ENCODE measurements around the gene LGI2.
"Not testable (repeated sequence)": the region's sequence is repeated elsewhere in the genome, so short reads cannot be mapped to it uniquely, and the experiment has no call there.

Gene LGI2

DNA sequence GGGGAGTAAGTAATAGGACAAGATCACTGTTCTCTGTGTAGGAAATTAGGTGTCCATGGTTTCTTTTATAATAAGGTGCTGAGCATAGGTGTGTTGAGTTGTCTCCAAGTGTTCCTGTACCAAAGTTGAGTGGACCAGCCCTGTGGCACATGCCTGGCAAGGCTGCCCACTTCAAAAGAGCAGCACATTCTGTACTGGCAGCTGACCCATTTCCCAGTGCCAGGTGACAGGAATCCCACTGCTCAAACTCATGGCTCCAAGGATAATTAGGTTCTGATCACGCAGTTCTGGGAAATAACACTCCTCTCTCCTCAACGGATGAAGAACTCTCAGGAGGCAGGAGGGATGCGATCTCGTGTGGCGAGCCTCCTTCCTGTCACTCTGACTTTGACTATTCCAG lies 12.8 kb upstream of the LGI2 start:
- no peak for DNase-seq

DNA sequence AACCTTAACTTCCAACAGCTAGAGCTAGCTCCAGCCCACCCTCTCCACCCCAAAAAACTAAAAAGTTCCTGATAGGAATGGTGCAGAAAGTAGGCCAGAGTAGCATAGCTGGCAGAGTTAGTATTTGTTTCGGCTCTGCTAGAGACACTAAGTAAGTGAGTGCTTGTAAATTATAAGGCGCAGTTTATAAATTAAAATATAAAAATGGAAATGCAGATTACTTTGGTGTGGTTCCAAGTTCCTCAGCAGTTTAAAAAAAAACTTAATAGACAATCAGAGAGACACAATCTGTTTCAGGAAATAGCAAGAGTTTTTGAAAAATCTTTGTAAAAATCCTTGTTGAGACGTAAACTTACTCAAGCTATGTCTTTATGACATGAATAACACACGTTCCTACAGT lies 2.8 kb upstream of the LGI2 start:
- no peak for DNase-seq

DNA sequence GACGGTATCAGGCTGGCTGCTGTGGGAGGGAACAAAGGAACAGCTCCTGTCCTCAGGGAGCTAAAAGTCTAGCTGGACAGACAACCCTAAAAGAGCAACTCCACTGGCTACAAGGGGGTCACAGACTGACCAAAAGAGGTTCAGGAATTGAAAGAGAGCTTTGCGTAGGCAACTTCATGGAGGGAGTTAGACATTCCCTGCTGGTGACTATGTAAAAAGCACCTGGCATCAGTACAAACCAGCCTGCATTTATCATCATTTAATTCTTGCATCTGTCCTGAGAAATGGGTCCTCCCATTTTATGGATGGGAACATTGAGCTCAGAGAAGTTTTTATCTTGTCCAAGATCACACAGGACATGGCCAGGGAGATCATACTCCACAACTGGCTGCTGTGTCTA lies 1.4 kb upstream of the LGI2 start:
- no peak for DNase-seq

DNA sequence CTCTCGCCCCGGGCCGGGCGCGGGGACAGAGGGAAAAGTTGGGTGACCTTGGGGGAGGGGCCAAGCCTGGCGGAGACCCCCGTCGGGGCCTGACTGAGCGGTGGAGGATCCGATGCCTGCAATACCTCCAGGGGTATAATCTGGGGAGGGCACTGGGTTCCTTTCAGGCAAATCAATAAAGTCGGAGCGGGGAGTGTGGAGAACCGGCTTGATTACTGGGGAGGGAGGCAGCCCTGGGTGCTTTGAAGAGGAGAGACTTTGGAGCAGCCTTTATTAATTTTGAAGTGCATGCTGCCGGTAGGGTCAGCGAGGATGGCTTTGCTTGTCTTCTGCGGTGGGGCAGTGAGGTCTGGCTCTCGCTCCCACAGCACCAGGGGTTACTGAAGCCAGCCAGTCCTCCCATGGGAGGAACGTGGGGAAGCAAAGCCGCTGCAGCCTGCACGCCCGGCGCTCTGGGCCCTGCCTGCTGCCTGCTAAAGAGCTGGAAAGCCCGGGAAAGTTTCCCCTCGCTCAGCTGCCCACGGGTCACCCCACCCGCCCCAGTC lies 403 bp upstream of the LGI2 start:
- DNase-seq: peak; percentile 84 to 90 (median 84)

DNA sequence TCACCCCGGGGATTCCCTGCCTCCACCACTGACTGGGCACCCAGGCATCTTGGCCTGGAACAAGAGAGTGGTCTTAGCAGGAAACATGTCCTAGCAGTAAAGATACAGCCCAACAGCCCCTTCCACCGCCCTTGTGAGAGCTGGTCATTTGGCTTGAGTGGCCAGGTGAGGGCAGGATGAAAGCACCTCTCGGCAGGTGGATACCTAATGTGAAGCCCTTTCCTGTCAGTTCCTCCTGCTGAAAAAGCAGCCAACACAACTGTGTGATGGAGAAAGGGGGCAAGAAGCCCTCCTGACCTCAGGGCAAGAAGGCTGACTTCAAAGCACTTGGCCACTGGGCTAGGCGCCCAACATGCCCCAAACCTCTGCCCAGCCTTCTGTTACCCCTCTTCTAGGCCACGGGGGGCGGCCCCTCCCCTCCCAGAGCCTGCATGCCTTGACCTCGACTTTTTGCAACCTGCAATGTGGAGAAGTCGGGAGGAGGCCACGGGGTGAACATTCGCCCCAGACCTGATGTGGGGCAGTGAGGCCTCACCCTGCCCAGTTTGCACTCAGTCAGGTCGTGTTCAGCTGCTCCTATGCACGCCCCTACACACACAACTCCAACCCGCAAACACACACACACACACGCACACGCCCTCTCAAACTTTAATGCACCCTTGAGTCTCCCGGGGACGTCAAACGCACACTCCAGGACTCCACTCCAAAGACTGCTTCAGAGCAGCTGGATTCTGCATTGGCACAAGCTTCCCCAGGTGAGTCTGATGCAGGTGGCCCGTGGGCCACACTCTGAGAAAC lies 1.1 kb downstream of the LGI2 start:
- no peak for DNase-seq

DNA sequence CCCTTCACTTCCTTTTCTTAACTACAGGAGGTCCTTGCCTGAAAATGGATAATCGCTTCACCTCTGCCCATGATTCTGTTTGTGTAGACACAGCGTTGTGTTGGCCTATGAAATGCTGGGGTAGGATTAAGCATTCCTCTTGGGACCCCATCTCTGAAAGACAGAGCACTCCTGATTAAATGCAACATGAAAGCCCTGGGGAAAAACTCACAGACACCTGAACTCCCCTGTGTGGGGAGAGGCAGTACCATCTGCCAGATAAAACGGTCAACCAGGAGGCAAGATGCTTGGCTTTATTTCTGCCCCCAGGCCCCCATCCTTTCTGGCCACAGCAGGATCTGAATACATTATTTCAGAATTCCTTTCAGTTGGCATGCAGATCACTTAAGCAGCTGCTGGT lies 1.9 kb downstream of the LGI2 start:
- no peak for DNase-seq

DNA sequence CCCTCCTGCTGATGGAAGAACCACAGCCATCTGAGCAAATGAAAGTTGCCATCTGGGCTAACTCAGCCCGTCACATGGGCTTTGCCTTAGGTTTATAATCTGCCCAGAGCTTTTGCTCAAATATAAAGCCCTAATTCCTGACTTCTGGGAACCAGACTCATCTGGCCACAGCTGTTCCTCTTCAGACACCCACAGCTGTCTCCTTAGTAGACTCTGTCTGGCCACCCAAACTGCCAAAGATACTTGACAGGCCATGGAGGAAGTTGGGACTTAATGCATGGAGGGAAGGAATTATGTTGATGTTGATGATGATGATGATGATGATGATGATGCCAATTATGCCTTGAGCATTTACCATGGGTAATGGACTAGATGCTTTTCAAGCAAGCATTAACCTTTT lies 8.0 kb downstream of the LGI2 start:
- DNase-seq: peak in 1 of 3 donors; percentile 37

DNA sequence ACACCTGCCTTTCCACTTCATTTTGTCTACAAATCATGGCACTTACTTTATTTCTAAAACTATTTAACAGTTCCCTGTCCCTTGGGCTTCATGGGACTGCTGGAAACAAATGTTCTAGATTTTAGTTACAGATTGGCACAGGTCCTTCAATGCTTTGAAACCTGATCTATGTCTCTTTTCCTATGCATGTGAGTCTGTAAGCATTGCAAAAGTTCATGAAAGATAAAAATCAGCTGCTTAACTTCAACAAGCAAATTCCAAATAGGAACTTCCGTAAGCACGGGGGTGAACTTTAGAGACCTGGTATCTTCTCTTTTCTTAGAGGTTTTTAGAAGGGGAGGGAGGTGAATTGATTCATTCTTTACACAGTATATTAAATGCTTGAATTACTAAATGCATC lies 9.5 kb downstream of the LGI2 start:
- DNase-seq: peak in 1 of 3 donors; percentile 54

DNA sequence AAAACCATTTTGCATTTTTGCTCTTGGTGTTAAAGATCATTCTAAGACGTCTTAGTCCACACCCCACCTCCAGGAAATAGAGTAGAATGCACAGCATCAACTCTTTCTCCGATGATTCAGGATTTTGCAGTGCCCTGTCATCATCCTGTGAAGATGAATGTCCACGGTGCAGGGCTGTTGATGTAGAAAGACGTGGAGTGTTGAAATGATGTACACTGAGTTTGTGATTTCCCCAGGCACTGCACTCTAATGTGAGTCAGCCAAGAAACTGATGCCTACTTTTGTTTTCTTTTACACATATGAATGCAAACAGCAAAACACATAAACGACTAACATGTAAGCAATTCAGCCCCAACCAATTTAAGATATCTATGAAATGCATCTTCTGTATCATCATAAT lies 10.5 kb downstream of the LGI2 start:
- peak; percentile 85 to 95 (median 94) for DNase-seq

DNA sequence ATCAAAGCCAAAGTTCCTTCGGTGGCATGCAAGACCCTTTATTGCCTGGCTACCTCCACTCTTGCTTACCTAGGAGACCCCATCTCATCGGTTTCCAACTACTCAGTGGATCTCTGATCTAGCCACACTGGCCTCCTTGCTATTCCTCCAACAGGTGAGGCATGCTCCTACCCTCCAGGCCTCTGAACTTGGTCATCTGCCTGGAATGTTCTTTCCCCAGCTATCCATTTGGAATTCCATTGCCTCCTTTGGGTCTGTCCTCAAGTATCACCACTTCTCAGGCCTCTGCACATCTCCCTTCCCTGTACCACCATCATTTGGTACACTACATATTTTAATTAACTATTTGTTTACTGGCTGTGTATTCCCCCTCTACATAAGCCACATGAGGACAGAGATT lies 11.2 kb downstream of the LGI2 start:
- DNase-seq: no peak

DNA sequence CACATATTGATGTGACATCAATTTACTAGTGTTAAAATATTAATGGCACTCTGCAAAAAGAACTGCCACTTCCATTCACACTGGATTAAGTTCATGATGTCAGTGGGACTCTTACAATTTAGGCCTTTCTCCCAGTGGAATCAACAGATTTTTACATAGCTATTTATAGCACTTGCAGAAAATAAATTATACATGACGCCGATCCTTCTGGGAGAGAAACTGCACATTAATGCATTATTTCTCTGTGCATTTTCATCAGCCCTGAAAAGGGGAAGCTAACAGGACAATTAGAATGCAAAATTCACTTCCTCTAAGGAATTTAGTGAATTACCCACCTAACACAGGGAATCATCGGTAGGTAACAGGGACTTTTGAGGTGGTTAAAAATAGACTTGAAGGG lies 15.7 kb downstream of the LGI2 start:
- DNase-seq: peak; percentile 28 to 54 (median 53)

DNA sequence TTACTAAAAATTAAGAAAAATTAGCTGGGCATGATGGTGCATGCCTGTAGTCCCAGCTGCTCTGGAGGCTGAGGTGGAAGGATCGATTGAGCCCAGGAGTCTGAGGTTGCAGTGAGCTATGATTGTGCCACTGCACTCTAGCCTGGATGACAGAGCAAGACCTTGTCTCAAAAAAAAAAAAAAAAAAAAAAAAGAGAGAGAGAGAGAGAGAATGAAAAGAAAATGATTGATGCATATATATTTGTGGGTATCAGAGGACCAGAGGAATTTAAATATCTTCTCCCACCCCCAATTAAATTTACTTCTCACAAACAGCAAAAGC lies 16.1 kb downstream of the LGI2 start:
- DNase-seq: not testable (repeated sequence)

DNA sequence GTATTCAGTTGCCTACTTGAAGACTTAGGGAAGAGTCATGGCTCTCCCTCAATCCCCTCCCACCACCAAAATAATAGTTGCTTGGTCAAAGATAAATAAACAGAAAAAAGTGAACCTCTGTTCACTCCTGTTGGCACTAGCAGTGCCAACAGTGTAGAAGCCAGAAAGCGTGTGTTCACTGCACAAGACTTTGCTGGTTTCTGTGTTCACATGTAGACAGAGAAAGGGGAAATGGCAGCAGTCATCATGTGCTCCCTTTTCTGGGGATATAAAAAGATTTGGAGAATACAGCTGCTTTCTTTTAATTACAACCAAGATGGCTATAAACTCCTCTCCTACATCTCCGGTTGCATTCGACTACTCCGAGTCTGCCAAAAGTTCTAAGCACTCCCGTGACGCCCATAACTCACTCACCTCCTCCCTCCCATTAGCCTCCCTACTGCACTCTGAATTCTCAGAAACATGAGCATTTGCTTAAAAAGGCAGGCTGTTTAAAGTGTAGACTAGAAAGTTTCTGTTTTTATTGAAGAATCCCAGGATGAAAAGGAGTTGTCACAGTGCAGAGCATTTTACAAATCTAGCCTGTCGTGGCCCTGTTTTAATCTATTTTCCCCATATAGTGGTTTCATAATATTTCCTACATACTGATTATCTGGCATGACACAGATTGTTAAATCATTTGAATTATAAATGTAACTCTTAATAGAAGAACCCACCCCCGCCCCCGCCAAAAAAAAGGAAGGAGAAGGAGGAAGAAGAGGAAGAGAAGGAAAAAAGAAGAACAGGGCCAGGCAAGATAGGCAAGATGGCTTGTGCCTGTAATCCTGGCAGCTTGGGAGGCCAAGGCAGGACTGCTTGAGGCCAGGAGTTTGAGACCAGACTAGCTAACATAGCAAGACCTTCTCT lies 16.7 kb downstream of the LGI2 start:
- DNase-seq: peak in 2 of 3 donors; percentile 20 to 35

DNA sequence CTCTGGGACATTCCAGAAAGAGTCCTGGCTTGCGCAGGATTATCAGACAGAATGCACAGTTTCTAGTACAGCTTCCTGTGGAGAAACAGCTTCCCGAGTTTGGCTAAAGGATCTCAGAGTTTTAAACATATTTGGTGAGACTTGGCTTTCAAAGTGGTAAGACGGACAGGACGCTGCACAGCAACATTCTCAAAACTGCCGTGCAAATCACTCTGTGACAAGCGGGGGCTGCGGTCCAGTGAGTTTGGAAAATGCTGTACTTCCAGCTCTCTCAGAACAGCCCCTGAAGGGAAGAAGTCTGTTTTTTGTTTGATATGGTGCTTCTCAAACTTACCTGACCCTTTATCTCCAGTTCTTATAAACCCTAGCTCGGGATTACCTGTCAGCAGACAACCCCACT lies 18.1 kb downstream of the LGI2 start:
- DNase-seq: peak in 2 of 3 donors; percentile 35 to 38

DNA sequence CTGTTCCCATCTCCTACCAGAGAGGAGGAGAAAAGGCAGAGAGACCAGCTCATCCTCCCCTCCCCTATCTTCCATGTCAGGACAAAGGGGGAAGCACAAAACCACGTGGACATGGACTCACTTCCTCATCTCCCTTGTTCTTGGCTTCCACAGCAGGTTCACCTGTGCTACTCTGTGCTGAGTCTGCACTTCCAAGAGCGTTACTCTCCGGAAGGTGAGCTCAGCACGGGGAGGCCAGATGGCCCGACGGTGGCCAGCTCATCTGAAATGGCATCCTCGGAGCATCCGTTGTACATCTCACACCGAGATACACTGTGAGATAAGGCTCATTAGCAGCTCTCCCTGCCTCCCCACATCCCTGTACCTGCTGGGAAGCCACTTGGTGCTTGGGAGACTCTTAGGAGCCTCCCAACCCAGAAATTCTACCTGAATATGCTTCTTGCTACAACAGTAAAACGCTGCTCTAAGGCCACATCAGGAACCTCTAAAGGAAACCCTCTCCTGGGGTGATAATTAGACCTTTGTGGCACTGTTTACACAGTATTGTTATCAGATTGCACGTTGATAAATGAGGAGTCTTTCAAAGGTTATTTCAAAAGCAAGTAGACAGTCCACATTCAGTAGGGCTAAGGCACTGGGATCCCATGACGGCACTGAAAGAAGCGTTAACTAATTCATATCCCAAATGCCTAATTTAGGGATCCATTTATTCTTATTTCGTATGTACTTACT lies 19.4 kb downstream of the LGI2 start:
- no peak for DNase-seq

DNA sequence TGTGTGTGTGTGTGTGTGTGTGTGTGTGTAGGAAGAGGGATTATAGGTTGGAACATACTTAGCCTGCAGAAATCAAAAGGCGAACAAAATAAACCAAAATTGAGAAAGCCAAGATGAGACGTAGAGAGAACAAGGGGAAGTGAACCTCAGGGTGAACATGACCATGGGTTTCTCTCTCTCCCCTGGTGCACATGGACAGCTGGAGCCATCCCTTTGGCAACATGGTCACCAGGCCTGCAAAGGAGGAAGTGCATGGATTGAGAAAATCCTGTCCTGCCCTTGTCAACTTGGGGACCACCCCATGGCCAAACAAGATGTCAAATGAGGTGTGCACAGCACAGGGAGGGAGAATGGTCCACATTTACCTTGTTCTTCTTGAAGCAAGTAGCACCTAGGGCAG lies 23.1 kb downstream of the LGI2 start:
- DNase-seq: peak; percentile 62 to 69 (median 62)

DNA sequence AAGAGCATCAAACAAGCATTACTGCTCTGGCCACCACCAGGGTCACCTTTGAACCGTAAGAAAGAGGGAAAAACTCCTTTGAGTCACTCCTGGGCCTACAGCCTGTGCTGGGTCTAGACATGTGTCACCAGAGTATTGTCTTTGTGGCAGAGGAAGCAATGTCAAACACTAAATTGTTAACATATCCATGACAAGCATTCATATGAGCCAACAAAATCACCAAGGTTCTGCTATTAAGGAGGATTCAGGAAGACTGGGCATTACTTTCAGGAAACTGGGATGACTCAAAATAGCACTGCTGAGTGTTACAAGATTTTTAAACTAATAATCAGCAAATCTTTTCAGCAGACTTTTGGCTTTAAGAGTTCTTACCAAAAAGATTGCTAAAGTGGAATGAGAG lies 28.1 kb downstream of the LGI2 start:
- peak; percentile 70 to 88 (median 84) for DNase-seq

DNA sequence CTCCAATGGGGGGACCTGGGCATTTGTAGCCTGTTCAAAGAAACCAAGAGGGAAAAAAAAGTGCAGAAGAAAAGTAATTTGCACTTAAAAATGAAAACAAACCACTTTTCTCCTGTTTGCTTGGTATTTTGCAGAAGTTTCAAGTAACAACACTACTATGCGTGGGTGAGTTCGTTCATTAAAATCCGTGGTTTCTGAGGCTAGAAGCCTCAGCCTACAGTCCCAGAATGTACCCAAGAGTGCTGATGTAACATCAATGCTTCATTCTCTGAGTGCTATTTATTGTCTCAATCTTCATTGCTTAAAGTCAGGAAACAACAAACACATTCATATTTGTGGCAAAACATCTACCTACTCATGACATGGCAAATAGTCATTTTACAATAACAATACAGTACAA lies 29.2 kb downstream of the LGI2 start:
- DNase-seq: peak; percentile 71 to 87 (median 85)

DNA sequence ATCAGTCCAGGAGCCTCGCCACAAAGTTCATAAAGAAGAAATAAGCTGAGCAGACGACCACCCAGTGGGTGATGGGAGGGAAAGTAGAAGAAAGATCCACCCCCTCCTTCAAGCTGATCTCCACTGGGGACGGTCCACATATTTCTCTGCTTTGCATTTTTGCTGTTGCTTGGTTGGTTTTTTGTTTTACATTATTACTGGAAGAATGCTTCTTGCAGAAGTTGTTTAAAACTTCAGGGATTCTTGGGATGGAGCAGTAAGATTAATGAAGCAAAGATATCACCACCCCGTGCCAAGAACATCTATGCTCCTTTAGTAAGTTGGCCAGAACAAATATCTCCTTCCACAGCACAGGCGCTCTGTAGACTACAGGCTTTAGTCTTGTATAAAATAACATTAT lies 30.1 kb downstream of the LGI2 start:
- DNase-seq: no peak

DNA sequence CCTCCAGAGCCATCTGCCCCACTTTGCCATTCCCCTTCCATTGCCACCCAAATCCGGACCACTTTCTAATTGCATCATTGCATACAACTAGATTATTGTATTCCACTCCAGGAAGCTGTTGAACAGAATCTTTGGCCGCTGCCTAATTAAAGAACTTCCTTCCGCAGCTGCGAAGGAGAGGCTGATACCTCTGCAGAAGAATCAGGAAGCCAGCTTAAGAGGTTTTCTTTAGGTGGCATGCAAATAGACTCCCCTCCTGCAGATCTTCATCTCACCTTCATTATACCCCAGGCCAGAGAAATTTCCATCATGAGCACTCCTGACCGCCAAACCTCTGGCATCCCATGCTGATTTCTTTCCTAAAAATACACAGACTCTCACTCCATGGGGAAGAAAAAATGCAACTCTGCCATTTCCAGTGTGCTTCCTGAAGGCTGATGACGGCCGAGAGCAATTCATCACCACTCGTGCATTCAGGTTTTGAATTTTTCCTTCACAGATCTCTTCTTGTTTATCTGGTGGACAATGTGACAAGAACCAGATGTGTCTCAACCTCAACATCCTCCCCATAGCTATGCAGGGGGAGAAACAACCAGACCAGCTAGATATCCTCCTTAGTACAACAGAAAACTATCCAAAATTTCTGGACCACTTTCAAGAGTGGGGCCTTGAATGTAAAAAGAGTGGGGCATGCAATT lies 31.2 kb downstream of the LGI2 start:
- no peak for DNase-seq

DNA sequence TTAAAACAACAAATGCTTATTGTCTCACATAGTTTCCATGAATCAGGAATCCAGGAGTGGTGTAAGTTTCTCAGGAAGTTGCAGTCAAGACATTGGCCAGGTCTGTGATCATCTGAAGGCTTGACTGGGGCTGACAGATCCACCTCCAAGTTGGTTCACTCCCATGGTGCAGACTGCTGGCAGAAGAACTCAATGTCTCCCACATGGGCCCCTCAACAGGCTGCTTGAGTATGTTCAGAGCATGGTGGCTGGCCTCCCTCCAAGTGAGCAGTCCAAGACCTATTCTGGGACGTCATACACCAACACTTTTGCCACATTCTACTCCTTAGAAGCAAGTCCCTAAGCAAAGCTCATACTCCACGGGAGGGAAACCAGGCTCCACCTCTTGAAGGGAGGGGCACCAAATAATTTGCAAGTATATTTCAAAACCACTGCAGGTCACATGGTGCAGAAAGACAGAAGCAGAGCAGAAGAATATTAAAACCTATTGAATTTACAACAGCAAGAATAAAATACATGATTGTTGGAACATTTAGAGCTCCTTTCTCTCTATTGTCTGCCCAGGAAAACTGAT lies 35.3 kb downstream of the LGI2 start:
- no peak for DNase-seq

DNA sequence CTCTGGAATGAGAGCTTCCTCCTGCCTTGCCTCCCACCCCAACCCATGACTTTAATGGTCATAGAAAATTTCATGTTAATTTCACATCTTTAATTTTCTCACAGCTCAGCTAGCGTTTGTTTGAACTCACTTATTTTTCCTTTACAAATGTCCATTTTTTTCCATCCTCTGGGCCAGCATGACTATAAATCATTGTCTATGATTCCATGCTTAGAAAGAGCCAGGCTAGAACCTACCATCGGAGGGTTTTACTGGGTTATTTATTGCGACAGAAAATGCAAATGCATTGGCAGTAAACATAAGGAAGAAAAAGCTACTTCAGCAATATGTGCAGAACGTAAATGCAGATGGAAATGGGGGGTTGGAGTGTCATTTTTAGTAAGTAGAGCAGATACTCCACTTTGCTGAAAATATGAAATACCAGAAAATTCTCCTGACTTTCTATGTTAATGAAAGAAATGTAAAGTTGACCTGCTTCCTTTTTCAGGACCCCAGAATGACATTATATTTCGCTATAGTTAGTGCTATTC lies 37.1 kb downstream of the LGI2 start:
- DNase-seq: no peak

All from suppressor macrophage treated with lipopolysaccharide for 1 hour (primary cell).